ENCODE data around the gene ZNFX1.
A peak's percentile ranks its signal among the peaks of the same experiment; 100 is the strongest.

Gene ZNFX1

GRCh38 chr20:49270736-49271135 is 7.1 kb downstream of the ZNFX1 start:
- no peaks in the 10 kb centered on the region for H3K9me3 ChIP-seq
- no peak overlapping the region for H3K27ac ChIP-seq
- TF ChIP-seq CTCF (IDR thresholded peaks at IDR 0.05) = no peak
- intact Hi-C loops (cut with DNase I; ENCODE audit: low total_unique reads) = no loop called here
- peaks cover 0 to 69% (median 38%) of the 10 kb centered on the region in 4 donors for H3K4me1 ChIP-seq
- H3K27me3 ChIP-seq = no peaks in the 10 kb centered on the region
- no peak for DNase-seq
- H3K36me3 ChIP-seq = peaks cover 59 to 71% (median 62%) of the 10 kb centered on the region in 3 donors
- no peak overlapping the region for H3K4me3 ChIP-seq

- no peak overlapping the region for H3K4me3 ChIP-seq
- DNase-seq = no peak
Measured at GRCh38 chr20:49270177-49270576, 7.7 kb downstream of the ZNFX1 start.

GRCh38 chr20:49268600-49269365 is 9.1 kb downstream of the ZNFX1 start:
- H3K27ac ChIP-seq = no peak overlapping the region
- no peaks in the 10 kb centered on the region for H3K9me3 ChIP-seq
- intact Hi-C loops (cut with DNase I; ENCODE audit: low total_unique reads) = no loop called here
- no peaks in the 10 kb centered on the region for H3K27me3 ChIP-seq
- no peak for DNase-seq
- peaks cover 69 to 74% (median 74%) of the 10 kb centered on the region in 3 donors for H3K36me3 ChIP-seq
- peaks cover 0 to 58% (median 31%) of the 10 kb centered on the region in 4 donors for H3K4me1 ChIP-seq
- no peak for TF ChIP-seq CTCF (IDR thresholded peaks at IDR 0.05)
- H3K4me3 ChIP-seq = no peak overlapping the region

More at GRCh38 chr20:49270177-49270576, 7.7 kb downstream of the ZNFX1 start:
- Histone ChIP-seq H3K27ac (no peak overlapping the region), H3K36me3 (peaks cover 64 to 72% (median 65%) of the 10 kb centered on the region in 3 donors), H3K27me3 (no peaks in the 10 kb centered on the region), H3K9me3 (no peaks in the 10 kb centered on the region), H3K4me1 (peaks cover 0 to 64% (median 33%) of the 10 kb centered on the region in 4 donors)
- no peak for TF ChIP-seq CTCF (IDR thresholded peaks at IDR 0.05)
- intact Hi-C loops (cut with DNase I; ENCODE audit: low total_unique reads) = no loop called here

GRCh38 chr20:49267327-49267726 is 10.5 kb downstream of the ZNFX1 start:
- peak overlapping the region in 1 of 2 donors; percentile 10 for H3K27ac ChIP-seq
- H3K4me3 ChIP-seq = no peak overlapping the region
- DNase-seq = no peak
- peaks cover 0 to 53% (median 31%) of the 10 kb centered on the region in 4 donors for H3K4me1 ChIP-seq
- H3K27me3 ChIP-seq = no peaks in the 10 kb centered on the region
- peaks cover 73 to 78% (median 74%) of the 10 kb centered on the region in 3 donors for H3K36me3 ChIP-seq
- TF ChIP-seq CTCF (IDR thresholded peaks at IDR 0.05) = no peak
- intact Hi-C loops (cut with DNase I; ENCODE audit: low total_unique reads) = no loop called here
- H3K9me3 ChIP-seq = no peaks in the 10 kb centered on the region

- Histone ChIP-seq H3K36me3 (peaks cover 84 to 86% (median 86%) of the 10 kb centered on the region in 3 donors), H3K9me3 (no peaks in the 10 kb centered on the region), H3K27me3 (no peaks in the 10 kb centered on the region), H3K4me3 (no peak overlapping the region), H3K4me1 (peaks cover 0 to 17% (median 9%) of the 10 kb centered on the region in 4 donors), H3K27ac (no peak overlapping the region)
- intact Hi-C loops (cut with DNase I; ENCODE audit: low total_unique reads) = no loop called here
- TF ChIP-seq CTCF (IDR thresholded peaks at IDR 0.05) = no peak
- no peak for DNase-seq
Measured at GRCh38 chr20:49262444-49262843, 15.4 kb downstream of the ZNFX1 start.
